ENCODE measurements around the gene SLC22A31. TPM values are rescaled to one million over a fixed set of nuclear protein-coding genes. Genes with fewer than 3 reads are reported as not detected.
A peak's percentile ranks its signal among the peaks of the same experiment; 100 is the strongest.

Gene SLC22A31
- total RNA-seq, 1 donor from 2014 or later: not detected

GRCh38 chr16:89221604-89222003, 21.3 kb upstream of the SLC22A31 start:
- Histone ChIP-seq H3K27me3 (no peaks in the 10 kb centered on the region), H3K36me3 (peaks cover 47 to 62% of the 10 kb centered on the region in 2 donors), H3K27ac (no peak overlapping the region), H3K4me1 (peaks cover 0 to 10% of the 10 kb centered on the region in 2 donors), H3K9me3 (no peaks in the 10 kb centered on the region), H3K4me3 (no peak overlapping the region)
- TF ChIP-seq, protein P1, sequence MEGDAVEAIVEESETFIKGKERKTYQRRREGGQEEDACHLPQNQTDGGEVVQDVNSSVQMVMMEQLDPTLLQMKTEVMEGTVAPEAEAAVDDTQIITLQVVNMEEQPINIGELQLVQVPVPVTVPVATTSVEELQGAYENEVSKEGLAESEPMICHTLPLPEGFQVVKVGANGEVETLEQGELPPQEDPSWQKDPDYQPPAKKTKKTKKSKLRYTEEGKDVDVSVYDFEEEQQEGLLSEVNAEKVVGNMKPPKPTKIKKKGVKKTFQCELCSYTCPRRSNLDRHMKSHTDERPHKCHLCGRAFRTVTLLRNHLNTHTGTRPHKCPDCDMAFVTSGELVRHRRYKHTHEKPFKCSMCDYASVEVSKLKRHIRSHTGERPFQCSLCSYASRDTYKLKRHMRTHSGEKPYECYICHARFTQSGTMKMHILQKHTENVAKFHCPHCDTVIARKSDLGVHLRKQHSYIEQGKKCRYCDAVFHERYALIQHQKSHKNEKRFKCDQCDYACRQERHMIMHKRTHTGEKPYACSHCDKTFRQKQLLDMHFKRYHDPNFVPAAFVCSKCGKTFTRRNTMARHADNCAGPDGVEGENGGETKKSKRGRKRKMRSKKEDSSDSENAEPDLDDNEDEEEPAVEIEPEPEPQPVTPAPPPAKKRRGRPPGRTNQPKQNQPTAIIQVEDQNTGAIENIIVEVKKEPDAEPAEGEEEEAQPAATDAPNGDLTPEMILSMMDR (IDR thresholded peaks at IDR 0.05): no peak
- intact Hi-C loops (cut with DNase I): no loop called here
- no peak for DNase-seq (ENCODE audit: low spot score in 2 of 2)

DNA sequence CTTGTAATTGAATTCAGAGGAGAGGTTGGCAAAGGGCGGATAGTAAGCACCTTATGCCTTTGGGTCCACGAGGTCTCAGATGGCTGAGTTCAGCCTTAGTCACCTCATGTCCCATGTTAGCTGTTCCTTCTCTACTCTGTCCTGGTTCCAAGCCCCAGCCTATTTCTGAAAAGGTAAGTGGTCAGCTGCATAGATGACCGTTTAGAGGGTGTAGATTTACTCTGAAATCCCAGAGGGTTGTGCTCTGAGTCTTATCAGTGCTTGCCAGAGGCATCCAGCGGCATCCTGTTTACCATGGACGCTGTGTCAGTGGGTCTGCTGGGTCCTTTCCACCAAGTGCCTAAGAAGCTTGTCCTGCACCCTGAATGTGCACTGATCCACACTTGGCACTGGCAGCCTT, 19.0 kb upstream of the SLC22A31 start:
- no peaks in the 10 kb centered on the region for H3K9me3 ChIP-seq
- intact Hi-C loops (cut with DNase I): loop anchor here (10.0 kb wide), 1 partner anchor 125 kb away; the partner anchor contains the start of gene ACSF3
- no peak for DNase-seq (ENCODE audit: low spot score in 2 of 2)

DNA sequence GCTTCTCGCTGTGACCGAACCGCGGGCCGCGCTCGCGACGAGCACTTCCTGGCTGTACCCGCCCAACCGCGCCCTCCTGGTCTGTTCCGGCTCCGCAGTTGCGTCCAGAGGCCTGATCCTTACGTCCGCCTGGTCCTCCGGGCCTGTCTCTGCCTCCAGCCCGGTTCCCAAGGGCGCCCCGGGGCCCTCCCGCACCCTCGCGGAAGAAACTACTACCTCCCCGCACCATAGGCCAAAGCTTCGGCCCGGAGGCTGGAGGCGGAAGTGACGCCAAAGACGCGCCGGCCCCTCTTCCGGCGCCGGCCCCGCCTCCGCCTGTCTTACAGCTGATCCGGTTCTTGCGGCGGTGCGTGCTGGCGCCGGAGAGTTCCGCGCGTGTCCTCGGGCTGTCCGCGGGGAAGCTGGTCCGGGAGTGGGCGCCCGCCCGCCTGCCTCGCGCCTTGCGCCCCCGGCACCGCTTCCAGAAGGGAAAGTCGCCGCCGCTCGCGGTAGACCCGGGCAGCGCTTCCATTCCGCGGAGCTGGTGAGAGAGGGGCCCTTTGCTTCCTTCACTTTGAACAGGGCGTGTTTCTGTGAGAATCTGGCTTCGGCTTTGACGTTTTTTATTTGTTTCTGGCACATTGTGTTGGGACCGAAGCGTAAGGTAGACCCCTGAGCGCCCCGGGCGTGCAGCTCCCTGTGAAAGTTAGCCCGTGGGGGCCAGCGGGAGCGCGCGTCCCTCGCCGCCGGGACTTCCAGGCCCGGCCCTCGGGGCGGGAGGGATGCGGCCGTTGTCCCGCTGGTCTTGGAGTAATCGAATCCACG, 17.3 kb upstream of the SLC22A31 start, which contains the start of gene ZNF778:
Gene ZNF778 (plus strand): TSS at position 316 of the 804 bp plus-strand sequence. CDS start 3,425 bp downstream, outside the sequence.
- H3K27me3 ChIP-seq: no peaks in the 10 kb centered on the region
- DNase-seq (ENCODE audit: low spot score in 2 of 2): peak; percentile 21 to 90
- peaks cover 7 to 21% of the 10 kb centered on the region in 2 donors for H3K4me1 ChIP-seq
- H3K9me3 ChIP-seq: no peaks in the 10 kb centered on the region
- peak within 1 kb of the TSS; percentile 91 to 96 for H3K27ac ChIP-seq
- intact Hi-C loops (cut with DNase I): loop anchor here (1.0 to 10.0 kb wide), 6 partner anchors 23 to 511 kb away; partner anchors contain the start of genes ACSF3, CTU2, GALNS and RNF166
- H3K4me3 ChIP-seq: peak within 1 kb of the TSS; percentile 75 to 83
- H3K36me3 ChIP-seq: peaks cover 15 to 21% of the 10 kb centered on the region in 2 donors
- TF ChIP-seq, protein P1 (IDR thresholded peaks at IDR 0.05): peak in 1 of 3 experiments; percentile 5

More for the DNA sequence above, 19.0 kb upstream of the SLC22A31 start:
- Histone ChIP-seq H3K4me1 (peaks cover 7 to 21% of the 10 kb centered on the region in 2 donors), H3K27ac (no peak overlapping the region), H3K27me3 (no peaks in the 10 kb centered on the region), H3K4me3 (no peak overlapping the region), H3K36me3 (peaks cover 30 to 39% of the 10 kb centered on the region in 2 donors)
- TF ChIP-seq, protein P1 (IDR thresholded peaks at IDR 0.05): no peak

DNA sequence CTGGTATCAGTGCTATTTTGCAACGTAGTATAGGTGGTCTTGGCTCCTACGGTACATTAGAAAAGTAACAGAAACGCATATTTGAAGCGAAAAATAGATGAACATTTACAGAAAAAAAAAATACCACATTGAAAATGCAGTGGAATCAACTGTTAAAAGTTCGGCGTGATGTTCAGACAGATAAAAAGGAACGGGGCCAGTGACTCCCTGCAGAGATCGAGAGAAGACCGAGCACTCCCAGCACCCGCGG, 16.7 kb upstream of the SLC22A31 start:
- intact Hi-C loops (cut with DNase I): loop anchor here (1.0 to 10.0 kb wide), 6 partner anchors 24 to 510 kb away; partner anchors contain the start of genes ACSF3, CTU2, GALNS and RNF166
- peak overlapping the region; percentile 75 to 83 for H3K4me3 ChIP-seq
- H3K27ac ChIP-seq: peak overlapping the region; percentile 91 to 96
- no peak for DNase-seq (ENCODE audit: low spot score in 2 of 2)
- H3K27me3 ChIP-seq: no peaks in the 10 kb centered on the region
- H3K36me3 ChIP-seq: peaks cover 11 to 16% of the 10 kb centered on the region in 2 donors
- H3K4me1 ChIP-seq: peaks cover 7 to 21% of the 10 kb centered on the region in 2 donors
- TF ChIP-seq, protein P1 (IDR thresholded peaks at IDR 0.05): no peak
- H3K9me3 ChIP-seq: no peaks in the 10 kb centered on the region

DNA sequence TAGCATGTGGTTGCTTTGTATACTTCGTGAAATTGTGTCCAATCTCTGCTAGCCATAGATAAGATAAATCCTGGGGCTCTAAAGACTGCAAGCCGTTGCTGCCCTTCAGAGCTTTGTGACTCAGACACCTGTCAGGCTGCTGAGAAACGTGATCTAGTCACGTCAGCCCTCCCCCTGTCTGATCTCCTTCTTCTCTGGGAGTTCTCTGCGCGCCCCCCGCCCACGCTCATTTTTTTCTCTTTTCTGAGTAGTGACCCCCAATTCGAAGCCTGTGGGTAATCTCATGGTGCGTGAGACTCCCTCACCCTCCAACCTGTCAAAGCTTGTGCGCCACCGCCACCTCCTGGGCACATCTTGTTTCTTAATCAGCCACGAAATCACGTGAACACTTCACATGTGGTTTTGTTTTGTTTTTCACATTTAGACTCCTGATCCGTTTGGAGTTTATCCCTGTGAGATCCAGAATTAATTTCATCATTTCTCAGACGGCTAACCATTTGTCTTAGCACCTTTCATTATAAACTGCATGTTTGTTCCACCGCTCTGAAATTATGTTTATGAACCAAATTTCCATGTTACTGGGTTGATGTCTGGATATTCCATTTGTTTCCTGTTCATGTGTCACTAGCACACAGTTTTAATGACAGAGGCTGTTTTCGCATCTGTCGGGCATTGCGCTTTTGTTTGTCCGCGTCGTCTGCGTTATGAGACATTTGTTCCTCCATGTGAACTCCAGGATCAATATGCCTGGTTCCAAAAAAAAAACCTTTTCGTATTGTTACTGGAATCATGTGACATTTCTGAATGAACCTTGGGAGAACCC, 16.2 kb upstream of the SLC22A31 start:
- intact Hi-C loops (cut with DNase I): loop anchor here (1.0 to 10.0 kb wide), 6 partner anchors 24 to 510 kb away; partner anchors contain the start of genes ACSF3, CTU2, GALNS and RNF166
- no peaks in the 10 kb centered on the region for H3K27me3 ChIP-seq
- peak overlapping the region; percentile 91 to 96 for H3K27ac ChIP-seq
- H3K9me3 ChIP-seq: no peaks in the 10 kb centered on the region
- peak in 1 of 2 donors; percentile 88 for DNase-seq (ENCODE audit: low spot score in 2 of 2)
- peak overlapping the region; percentile 75 to 83 for H3K4me3 ChIP-seq
- H3K36me3 ChIP-seq: peaks cover 6 to 11% of the 10 kb centered on the region in 2 donors
- TF ChIP-seq, protein P1 (IDR thresholded peaks at IDR 0.05): peak; percentile 45 to 70 (median 70)
- H3K4me1 ChIP-seq: peaks cover 7 to 21% of the 10 kb centered on the region in 2 donors
